DND-41 (cell line): ENCODE measurements around the gene PRKCA.
A peak's percentile ranks its signal among the peaks of the same experiment; 100 is the strongest.

Source experiments
- ATAC-seq: fragments of 200-7000 bp; cut with Tn5 transposase; 3 replicates; pipeline ENCODE4 v1.9.1; 2021; ENCODE audit warnings: low read depth; ENCODE audit not compliant: insufficient read depth
- DNase-seq: peaks from one replicate; pipeline ENCODE4 v3.0.0-alpha.2; 2020
- H2AFZ ChIP-seq: 2 replicates; pipeline ENCODE4 v1.6.0; 2012; ENCODE audit warnings: low read depth, low read length
- H3K27ac ChIP-seq: 2 replicates; pipeline ENCODE4 v1.5.1; 2012; ENCODE audit warnings: low read length, inconsistent platforms
- H3K27me3 ChIP-seq: fragments of 200-600 bp; sonication (generic); 2 replicates; pipeline ENCODE4 v1.6.0; 2012; ENCODE audit warnings: low read length, mild to moderate bottlenecking, inconsistent platforms; ENCODE audit not compliant: insufficient read depth, poor library complexity
- H3K36me3 ChIP-seq: 2 replicates; pipeline ENCODE4 v1.5.1; 2012; ENCODE audit warnings: low read length, inconsistent platforms; ENCODE audit not compliant: insufficient read depth
- H3K4me1 ChIP-seq: 2 replicates; pipeline ENCODE4 v1.5.1; 2012; ENCODE audit warnings: mild to moderate bottlenecking, low read length; ENCODE audit not compliant: insufficient read depth
- H3K4me2 ChIP-seq: 2 replicates; pipeline ENCODE4 v1.6.0; 2012; ENCODE audit warnings: mild to moderate bottlenecking, moderate library complexity, low read length, inconsistent platforms; ENCODE audit not compliant: insufficient read depth
- H3K4me3 ChIP-seq, 2 experiments: fragments of 200-600 bp in 1 of 2; shearing (Covaris generic) in 1 of 2; 2 replicates each; pipeline ENCODE4 v1.5.1; 2012 to 2016; ENCODE audit warnings: inconsistent platforms in 2 of 2, low read length in 2 of 2, mild to moderate bottlenecking in 2 of 2, low read depth in 1 of 2, moderate library complexity in 1 of 2
- H3K79me2 ChIP-seq: 2 replicates; pipeline ENCODE4 v1.6.0; 2012; ENCODE audit warnings: low read length, inconsistent platforms; ENCODE audit not compliant: insufficient read depth
- H3K9ac ChIP-seq: 2 replicates; pipeline ENCODE4 v1.6.0; 2012; ENCODE audit warnings: low read depth, mild to moderate bottlenecking, inconsistent platforms, low read length, moderate library complexity
- H3K9me3 ChIP-seq: 2 replicates; pipeline ENCODE4 v1.5.1; 2012; ENCODE audit warnings: low read length, moderate library complexity, mild to moderate bottlenecking, inconsistent platforms; ENCODE audit not compliant: insufficient read depth, severe bottlenecking
- H4K20me1 ChIP-seq: 2 replicates; pipeline ENCODE4 v1.6.0; 2012; ENCODE audit warnings: low read length; ENCODE audit not compliant: insufficient read depth
- CTCF ChIP-seq: IDR thresholded peaks from 2 replicates; pipeline ENCODE4 v1.5.1; 2012; ENCODE audit warnings: borderline replicate concordance, low read length, moderate library complexity, mild to moderate bottlenecking; ENCODE audit not compliant: poor library complexity, severe bottlenecking; ENCODE audit errors: extremely low read depth
- EZH2 ChIP-seq: IDR thresholded peaks from 3 replicates; pipeline ENCODE4 v1.6.1; 2012; ENCODE audit warnings: borderline replicate concordance, low read depth, mild to moderate bottlenecking, moderate library complexity, low read length, inconsistent platforms; ENCODE audit not compliant: severe bottlenecking

Gene PRKCA

DNA sequence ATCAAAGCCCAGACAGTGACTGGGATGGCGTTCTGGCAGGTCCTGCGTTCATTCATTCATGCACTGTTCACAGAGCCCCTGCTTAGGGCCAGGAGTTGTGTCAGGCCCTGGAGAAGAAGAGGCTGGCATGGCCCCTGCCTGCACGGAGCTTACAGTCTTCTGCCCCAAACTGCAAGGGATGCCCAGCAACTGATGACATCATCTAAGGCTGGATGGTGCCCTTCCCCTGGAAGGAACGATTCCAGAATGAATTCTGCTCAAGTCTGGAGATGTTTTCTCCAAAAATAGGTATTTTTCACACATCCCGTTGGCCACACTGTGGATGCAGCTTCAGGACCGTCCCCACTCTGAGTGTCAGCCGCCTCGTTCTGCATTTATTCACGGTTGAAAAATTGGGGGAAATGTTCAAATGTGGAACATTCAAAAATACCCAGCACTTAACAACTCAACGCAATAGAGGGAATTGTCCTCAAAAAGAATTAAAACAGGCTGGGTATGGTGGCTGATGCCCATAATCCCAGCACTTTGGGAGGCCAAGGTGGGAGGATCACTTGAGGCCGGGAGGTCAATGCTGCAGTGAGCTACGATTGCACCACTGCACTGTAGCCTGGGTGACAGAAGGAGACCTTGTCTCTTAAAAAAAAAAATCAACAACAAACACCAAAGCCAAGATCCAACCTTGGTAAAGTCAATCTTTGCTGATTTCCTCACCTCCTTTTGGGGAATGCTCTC lies 508.7 kb downstream of the PRKCA start:
- no peak overlapping the region for H3K4me3 ChIP-seq
- no peaks in the 10 kb centered on the region for H3K27me3 ChIP-seq
- no peaks in the 10 kb centered on the region for H3K79me2 ChIP-seq
- no peak overlapping the region for H3K9ac ChIP-seq
- no peak overlapping the region for H3K4me2 ChIP-seq
- no peak overlapping the region for H2AFZ ChIP-seq
- H3K36me3 ChIP-seq: no peaks in the 10 kb centered on the region
- H4K20me1 ChIP-seq: no peaks in the 10 kb centered on the region
- DNase-seq: no peak
- H3K4me1 ChIP-seq: no peaks in the 10 kb centered on the region
- no peaks in the 10 kb centered on the region for H3K9me3 ChIP-seq
- ATAC-seq: no peak
- H3K27ac ChIP-seq: no peak overlapping the region
- TF ChIP-seq CTCF: no peak
- TF ChIP-seq EZH2: no peak

DNA sequence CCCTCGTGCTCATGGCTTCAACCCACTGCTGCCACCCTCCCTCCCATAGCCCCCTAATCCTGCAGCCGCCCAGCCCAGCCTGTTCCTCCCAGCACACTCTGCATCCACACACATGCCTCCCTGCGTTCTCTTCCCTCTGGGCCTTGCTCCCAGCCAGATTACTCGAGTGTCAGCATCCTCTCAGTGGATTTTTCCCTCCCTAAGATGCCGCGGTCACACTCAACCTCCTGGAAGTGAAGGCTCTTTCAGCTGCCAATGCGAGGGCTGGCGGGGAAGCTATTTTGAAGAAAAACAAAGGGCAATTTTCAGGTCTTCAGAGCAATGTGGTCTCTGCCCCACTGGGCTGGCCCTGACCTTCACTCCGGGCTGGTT lies 509.3 kb downstream of the PRKCA start:
- TF ChIP-seq CTCF: no peak
- no peaks in the 10 kb centered on the region for H4K20me1 ChIP-seq
- H3K9ac ChIP-seq: no peak overlapping the region
- H3K4me3 ChIP-seq: no peak overlapping the region
- DNase-seq (no peak), ATAC-seq (0 out of 3 replicates have a peak, but pooled peaks have one; percentile 9)
- H3K27ac ChIP-seq: no peak overlapping the region
- H3K4me2 ChIP-seq: no peak overlapping the region
- H3K9me3 ChIP-seq: no peaks in the 10 kb centered on the region
- H3K79me2 ChIP-seq: no peaks in the 10 kb centered on the region
- no peaks in the 10 kb centered on the region for H3K4me1 ChIP-seq
- H3K27me3 ChIP-seq: no peaks in the 10 kb centered on the region
- H3K36me3 ChIP-seq: no peaks in the 10 kb centered on the region
- H2AFZ ChIP-seq: no peak overlapping the region

DNA sequence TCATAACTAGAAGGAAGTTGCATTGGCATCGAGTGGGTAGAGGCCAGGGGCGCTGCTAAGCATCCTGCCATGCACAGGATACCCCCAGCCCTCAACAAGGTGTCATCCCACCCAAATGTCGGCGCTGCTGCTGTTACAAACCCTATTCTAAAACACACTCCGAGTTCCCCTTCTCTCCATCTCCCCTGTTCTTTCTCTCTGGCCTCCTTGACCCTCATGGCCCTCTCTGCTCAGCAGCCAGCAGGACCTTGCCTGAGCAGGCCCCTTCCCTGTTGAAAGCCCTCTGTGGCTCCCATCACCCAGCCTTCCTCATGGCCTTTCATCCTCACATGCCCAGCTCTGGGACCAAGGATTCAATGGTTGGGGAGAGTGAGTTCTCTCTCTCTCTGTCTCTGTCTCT lies 510.2 kb downstream of the PRKCA start:
- H3K4me2 ChIP-seq: no peak overlapping the region
- no peaks in the 10 kb centered on the region for H3K36me3 ChIP-seq
- DNase-seq: no peak
- H3K4me3 ChIP-seq: no peak overlapping the region
- H4K20me1 ChIP-seq: no peaks in the 10 kb centered on the region
- peak; percentile 27; the same call in 1 of the 3 replicates for ATAC-seq
- no peak overlapping the region for H3K27ac ChIP-seq
- H3K9ac ChIP-seq: no peak overlapping the region
- no peak overlapping the region for H2AFZ ChIP-seq
- TF ChIP-seq CTCF (no peak), EZH2 (no peak)
- no peaks in the 10 kb centered on the region for H3K4me1 ChIP-seq
- H3K9me3 ChIP-seq: no peaks in the 10 kb centered on the region
- no peaks in the 10 kb centered on the region for H3K79me2 ChIP-seq
- H3K27me3 ChIP-seq: no peaks in the 10 kb centered on the region
